ENCODE data around the gene ECI1. TPM values are rescaled to one million over a fixed set of nuclear protein-coding genes. Genes with fewer than 3 reads are reported as not detected.

Gene ECI1
- total RNA-seq, 1 donor from 2014 or later: 39.7 TPM

DNA sequence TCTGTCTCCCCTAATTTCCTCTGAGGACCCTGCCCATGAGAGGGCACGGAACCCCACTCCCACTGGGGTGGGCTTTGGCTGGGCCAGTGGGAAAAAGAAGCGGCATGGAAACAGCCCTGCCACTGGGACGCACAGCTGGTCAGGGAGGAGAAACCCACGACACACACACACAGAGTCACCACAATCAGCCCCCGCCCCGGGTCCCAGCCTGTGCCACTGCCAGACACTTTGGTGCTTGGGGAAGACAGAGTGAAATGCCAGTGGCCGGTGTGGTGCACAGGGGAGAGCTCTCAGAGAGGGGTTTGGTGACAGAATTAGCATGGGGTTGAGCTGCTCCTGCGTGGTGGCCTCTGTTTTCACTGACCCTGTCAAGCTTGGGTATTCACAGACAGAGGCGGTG is 47.2 kb upstream of the ECI1 start:
- Mint-ChIP-seq H3K4me1 (no peaks in the 10 kb centered on the region), H3K27ac (no peak overlapping the region), H3K36me3 (peaks cover 2% of the 10 kb centered on the region), H3K9me3 (no peaks in the 10 kb centered on the region), H3K4me3 (no peak overlapping the region), H3K27me3 (ENCODE audit: insufficient read depth, low read depth) (peaks cover 2% of the 10 kb centered on the region)
- Histone ChIP-seq H3F3A (ENCODE audit: low read depth) (no peaks in the 10 kb centered on the region), H3K79me2 (ENCODE audit: low read depth) (no peaks in the 10 kb centered on the region), H4K20me1 (ENCODE audit: low read depth) (no peaks in the 10 kb centered on the region), H3K27ac (no peak overlapping the region), H3K36me3 (no peaks in the 10 kb centered on the region), H2AFZ (replicated peaks) (no peak overlapping the region), H3K27me3 (no peaks in the 10 kb centered on the region), H3K9ac (no peak overlapping the region), H3K4me3 (no peak overlapping the region), H3K4me2 (no peak overlapping the region), H3K9me3 (ENCODE audit: low read depth) (no peaks in the 10 kb centered on the region), H3K4me1 (no peaks in the 10 kb centered on the region)
- no peak for TF ChIP-seq CTCF (IDR thresholded peaks at IDR 0.05)
- TF ChIP-seq EZH2phosphoT487 (IDR thresholded peaks at IDR 0.05): no peak
- no peak for TF ChIP-seq EZH2 (IDR thresholded peaks at IDR 0.05)
- DNase-seq (ENCODE audit: low spot score): no peak

DNA sequence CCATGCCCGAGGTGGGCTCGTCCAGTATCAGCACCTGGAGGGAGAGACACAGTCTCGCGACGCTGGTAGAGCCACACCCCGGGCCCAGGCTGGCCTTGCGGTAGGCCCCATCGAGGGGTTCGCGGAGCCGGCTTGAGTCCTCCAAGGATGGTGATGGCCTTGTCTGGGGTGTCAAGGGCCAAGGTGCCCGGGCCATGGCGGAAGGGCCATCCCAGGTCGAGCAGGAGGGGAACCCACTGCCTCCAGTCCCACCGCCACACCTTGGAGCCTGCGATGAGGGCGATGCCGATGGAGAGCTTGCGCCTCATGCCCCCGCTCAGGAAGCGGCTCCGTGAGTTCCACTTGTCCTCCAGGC is 46.1 kb upstream of the ECI1 start:
- Histone ChIP-seq H3K36me3 (no peaks in the 10 kb centered on the region), H3K4me2 (no peak overlapping the region), H3K79me2 (ENCODE audit: low read depth) (no peaks in the 10 kb centered on the region), H3F3A (ENCODE audit: low read depth) (no peaks in the 10 kb centered on the region), H3K27ac (no peak overlapping the region), H3K27me3 (no peaks in the 10 kb centered on the region), H3K4me1 (no peaks in the 10 kb centered on the region), H3K9me3 (ENCODE audit: low read depth) (no peaks in the 10 kb centered on the region), H2AFZ (replicated peaks) (no peak overlapping the region), H4K20me1 (ENCODE audit: low read depth) (no peaks in the 10 kb centered on the region), H3K4me3 (no peak overlapping the region), H3K9ac (no peak overlapping the region)
- Mint-ChIP-seq H3K36me3 (no peaks in the 10 kb centered on the region), H3K4me3 (no peak overlapping the region), H3K27me3 (ENCODE audit: insufficient read depth, low read depth) (peaks cover 2% of the 10 kb centered on the region), H3K9me3 (no peaks in the 10 kb centered on the region), H3K4me1 (no peaks in the 10 kb centered on the region), H3K27ac (no peak overlapping the region)
- no peak for DNase-seq (ENCODE audit: low spot score)
- TF ChIP-seq EZH2phosphoT487 (IDR thresholded peaks at IDR 0.05) (no peak), CTCF (IDR thresholded peaks at IDR 0.05) (no peak), EZH2 (IDR thresholded peaks at IDR 0.05) (no peak)

GRCh38 chr16:2296661-2297505 is 45.5 kb upstream of the ECI1 start:
- Mint-ChIP-seq H3K4me1 (no peaks in the 10 kb centered on the region), H3K27me3 (ENCODE audit: insufficient read depth, low read depth) (peaks cover 2% of the 10 kb centered on the region), H3K9me3 (no peaks in the 10 kb centered on the region), H3K27ac (no peak overlapping the region), H3K36me3 (no peaks in the 10 kb centered on the region), H3K4me3 (no peak overlapping the region)
- Histone ChIP-seq H3K4me1 (no peaks in the 10 kb centered on the region), H2AFZ (replicated peaks) (no peak overlapping the region), H4K20me1 (ENCODE audit: low read depth) (no peaks in the 10 kb centered on the region), H3K4me2 (no peak overlapping the region), H3F3A (ENCODE audit: low read depth) (no peaks in the 10 kb centered on the region), H3K27ac (no peak overlapping the region), H3K4me3 (no peak overlapping the region), H3K36me3 (no peaks in the 10 kb centered on the region), H3K27me3 (no peaks in the 10 kb centered on the region), H3K9me3 (ENCODE audit: low read depth) (no peaks in the 10 kb centered on the region), H3K79me2 (ENCODE audit: low read depth) (no peaks in the 10 kb centered on the region), H3K9ac (no peak overlapping the region)
- TF ChIP-seq EZH2phosphoT487 (IDR thresholded peaks at IDR 0.05) (no peak), EZH2 (IDR thresholded peaks at IDR 0.05) (no peak), CTCF (IDR thresholded peaks at IDR 0.05) (peak; percentile 35)
- DNase-seq (ENCODE audit: low spot score): peak; percentile 34

Data from neural progenitor cell (in vitro differentiated cells).